ENCODE measurements around the gene FREY1. TPM values are rescaled to one million over a fixed set of nuclear protein-coding genes. Genes with fewer than 3 reads are reported as not detected.
A peak's percentile ranks its signal among the peaks of the same experiment; 100 is the strongest.
"Not testable (repeated sequence)": the region's sequence is repeated elsewhere in the genome, so short reads cannot be mapped to it uniquely, and the experiment has no call there.

FREY1 gene
- total RNA-seq, 1 experiment from 2014 or later = 1.4 TPM

DNA sequence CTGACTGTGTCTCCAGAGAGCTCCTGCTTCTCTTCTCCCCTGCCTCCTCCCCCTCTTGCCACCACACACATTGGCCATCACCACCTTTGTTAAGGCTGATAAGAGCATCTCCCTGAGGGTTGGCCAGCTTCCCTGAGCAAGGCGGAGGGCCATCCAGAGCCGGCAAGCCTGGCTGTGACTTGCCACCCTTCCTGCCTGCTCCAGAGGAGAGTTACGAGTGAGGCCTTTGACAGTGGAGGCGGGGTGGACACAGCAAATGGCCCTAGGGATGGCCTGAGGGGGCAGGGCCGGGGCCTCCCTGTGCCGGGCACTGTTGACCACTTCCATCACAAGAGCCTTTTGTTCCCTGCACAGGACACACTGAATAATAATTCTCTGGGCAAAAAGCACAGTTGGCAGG lies 5.4 kb downstream of the FREY1 start:
- H3K9me3 ChIP-seq (ENCODE audit: control insufficient read depth, insufficient read depth, low read depth, low read length) = no peaks in the 10 kb centered on the region
- DNase-seq (ENCODE audit: low read depth, low spot score) (no peak), ATAC-seq (no peak)
- TF ChIP-seq TCF7L2 (IDR thresholded peaks at IDR 0.05; ENCODE audit: low read depth, low read length) (no peak), SIN3A (IDR thresholded peaks at IDR 0.05; ENCODE audit: borderline replicate concordance, insufficient read depth, low read depth, low read length) (no peak), POLR2AphosphoS5 (IDR thresholded peaks at IDR 0.05; ENCODE audit: low read depth, low read length) (no peak)
- TF ChIP-seq, protein P1, sequence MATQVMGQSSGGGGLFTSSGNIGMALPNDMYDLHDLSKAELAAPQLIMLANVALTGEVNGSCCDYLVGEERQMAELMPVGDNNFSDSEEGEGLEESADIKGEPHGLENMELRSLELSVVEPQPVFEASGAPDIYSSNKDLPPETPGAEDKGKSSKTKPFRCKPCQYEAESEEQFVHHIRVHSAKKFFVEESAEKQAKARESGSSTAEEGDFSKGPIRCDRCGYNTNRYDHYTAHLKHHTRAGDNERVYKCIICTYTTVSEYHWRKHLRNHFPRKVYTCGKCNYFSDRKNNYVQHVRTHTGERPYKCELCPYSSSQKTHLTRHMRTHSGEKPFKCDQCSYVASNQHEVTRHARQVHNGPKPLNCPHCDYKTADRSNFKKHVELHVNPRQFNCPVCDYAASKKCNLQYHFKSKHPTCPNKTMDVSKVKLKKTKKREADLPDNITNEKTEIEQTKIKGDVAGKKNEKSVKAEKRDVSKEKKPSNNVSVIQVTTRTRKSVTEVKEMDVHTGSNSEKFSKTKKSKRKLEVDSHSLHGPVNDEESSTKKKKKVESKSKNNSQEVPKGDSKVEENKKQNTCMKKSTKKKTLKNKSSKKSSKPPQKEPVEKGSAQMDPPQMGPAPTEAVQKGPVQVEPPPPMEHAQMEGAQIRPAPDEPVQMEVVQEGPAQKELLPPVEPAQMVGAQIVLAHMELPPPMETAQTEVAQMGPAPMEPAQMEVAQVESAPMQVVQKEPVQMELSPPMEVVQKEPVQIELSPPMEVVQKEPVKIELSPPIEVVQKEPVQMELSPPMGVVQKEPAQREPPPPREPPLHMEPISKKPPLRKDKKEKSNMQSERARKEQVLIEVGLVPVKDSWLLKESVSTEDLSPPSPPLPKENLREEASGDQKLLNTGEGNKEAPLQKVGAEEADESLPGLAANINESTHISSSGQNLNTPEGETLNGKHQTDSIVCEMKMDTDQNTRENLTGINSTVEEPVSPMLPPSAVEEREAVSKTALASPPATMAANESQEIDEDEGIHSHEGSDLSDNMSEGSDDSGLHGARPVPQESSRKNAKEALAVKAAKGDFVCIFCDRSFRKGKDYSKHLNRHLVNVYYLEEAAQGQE (IDR thresholded peaks at IDR 0.05; ENCODE audit: insufficient read depth in 1 of 2, low read depth in 2 of 2, low read length in 1 of 2) = no peak
- TF ChIP-seq, protein P2, sequence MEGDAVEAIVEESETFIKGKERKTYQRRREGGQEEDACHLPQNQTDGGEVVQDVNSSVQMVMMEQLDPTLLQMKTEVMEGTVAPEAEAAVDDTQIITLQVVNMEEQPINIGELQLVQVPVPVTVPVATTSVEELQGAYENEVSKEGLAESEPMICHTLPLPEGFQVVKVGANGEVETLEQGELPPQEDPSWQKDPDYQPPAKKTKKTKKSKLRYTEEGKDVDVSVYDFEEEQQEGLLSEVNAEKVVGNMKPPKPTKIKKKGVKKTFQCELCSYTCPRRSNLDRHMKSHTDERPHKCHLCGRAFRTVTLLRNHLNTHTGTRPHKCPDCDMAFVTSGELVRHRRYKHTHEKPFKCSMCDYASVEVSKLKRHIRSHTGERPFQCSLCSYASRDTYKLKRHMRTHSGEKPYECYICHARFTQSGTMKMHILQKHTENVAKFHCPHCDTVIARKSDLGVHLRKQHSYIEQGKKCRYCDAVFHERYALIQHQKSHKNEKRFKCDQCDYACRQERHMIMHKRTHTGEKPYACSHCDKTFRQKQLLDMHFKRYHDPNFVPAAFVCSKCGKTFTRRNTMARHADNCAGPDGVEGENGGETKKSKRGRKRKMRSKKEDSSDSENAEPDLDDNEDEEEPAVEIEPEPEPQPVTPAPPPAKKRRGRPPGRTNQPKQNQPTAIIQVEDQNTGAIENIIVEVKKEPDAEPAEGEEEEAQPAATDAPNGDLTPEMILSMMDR (IDR thresholded peaks at IDR 0.05) = no peak
- POLR2A ChIA-PET = interaction anchor here (0.6 to 1.1 kb wide), 2 partner anchors 55 to 499 kb away, joined by 3 read pairs; partner anchors contain the start of gene CRY2
- H3K4me1 ChIP-seq (ENCODE audit: control insufficient read depth, insufficient read depth, low read length) = peaks cover 6% of the 10 kb centered on the region; the same call in 1 of the 2 replicates
- H3K27ac ChIP-seq (ENCODE audit: low read length) = no peak overlapping the region
- no peaks in the 10 kb centered on the region for H3K36me3 ChIP-seq (ENCODE audit: control insufficient read depth, insufficient read depth, low read length)
- no peaks in the 10 kb centered on the region for H3K27me3 ChIP-seq (ENCODE audit: control insufficient read depth, insufficient read depth, low read length)
- in situ Hi-C loops (cut with HindIII; ENCODE audit: low pct_unique_long_range_greater_than_20kb, low sequenced_read_pairs) (no loop called here), intact Hi-C loops (cut with micrococcal nuclease; ENCODE audit: unreplicated experiment) (no loop called here)
- CTCF ChIA-PET = no interaction called here
- H3K4me3 ChIP-seq (ENCODE audit: low read depth in 2 of 2, low read length in 2 of 2) = no peak overlapping the region
- no TSS peak for BruUV-seq (replicated peaks)

DNA sequence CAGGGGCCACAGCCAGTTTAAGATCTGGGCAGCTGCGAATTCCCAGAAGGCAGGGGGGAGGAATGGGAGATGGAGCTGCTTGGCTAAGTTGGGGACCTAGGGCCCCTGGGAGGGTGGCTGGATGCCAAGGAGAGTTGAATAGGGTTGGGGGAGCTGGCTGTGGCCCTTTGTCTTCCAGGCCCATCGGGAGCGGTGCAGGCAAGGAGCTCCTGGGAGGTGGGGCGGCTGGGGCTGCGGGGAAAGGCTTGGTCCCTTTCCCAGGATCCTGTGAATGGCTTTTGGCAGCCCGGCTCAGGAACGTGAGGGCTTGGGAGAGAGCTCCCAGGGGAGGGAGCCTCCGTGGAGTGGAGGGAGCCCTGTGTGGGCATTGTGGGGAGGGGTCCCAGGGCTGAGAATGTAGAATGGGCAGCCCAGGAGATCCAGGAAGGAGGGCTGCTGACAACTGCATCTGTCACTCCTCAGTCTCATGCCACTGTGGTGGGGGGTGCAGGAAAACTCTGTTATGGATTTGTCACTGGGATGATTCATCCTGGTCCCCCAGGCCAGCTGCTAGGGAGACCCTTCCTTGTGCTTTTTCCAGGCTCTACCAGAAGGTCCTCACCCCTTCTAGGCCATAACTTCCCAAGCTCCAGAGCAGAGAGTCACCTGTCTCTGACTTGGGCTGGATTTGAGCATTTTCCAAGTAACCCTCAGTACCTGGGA lies 6.0 kb downstream of the FREY1 start:
- H3K36me3 ChIP-seq (ENCODE audit: control insufficient read depth, insufficient read depth, low read length) = no peaks in the 10 kb centered on the region
- BruUV-seq (replicated peaks) = no TSS peak
- peak overlapping the region; percentile 53 to 59; a peak in 3 of 4 replicates for H3K4me3 ChIP-seq (ENCODE audit: low read depth in 2 of 2, low read length in 2 of 2)
- intact Hi-C loops (cut with micrococcal nuclease; ENCODE audit: unreplicated experiment) (no loop called here), in situ Hi-C loops (cut with HindIII; ENCODE audit: low pct_unique_long_range_greater_than_20kb, low sequenced_read_pairs) (no loop called here)
- ATAC-seq (no peak), DNase-seq (ENCODE audit: low read depth, low spot score) (no peak)
- no peaks in the 10 kb centered on the region for H3K27me3 ChIP-seq (ENCODE audit: control insufficient read depth, insufficient read depth, low read length)
- TF ChIP-seq, protein P1 (IDR thresholded peaks at IDR 0.05; ENCODE audit: insufficient read depth in 1 of 2, low read depth in 2 of 2, low read length in 1 of 2) = no peak
- TF ChIP-seq, protein P2 (IDR thresholded peaks at IDR 0.05) = no peak
- no peak for TF ChIP-seq POLR2AphosphoS5 (IDR thresholded peaks at IDR 0.05; ENCODE audit: low read depth, low read length)
- TF ChIP-seq TCF7L2 (IDR thresholded peaks at IDR 0.05; ENCODE audit: low read depth, low read length) = no peak
- no peak for TF ChIP-seq SIN3A (IDR thresholded peaks at IDR 0.05; ENCODE audit: borderline replicate concordance, insufficient read depth, low read depth, low read length)
- H3K27ac ChIP-seq (ENCODE audit: low read length) = no peak overlapping the region
- CTCF ChIA-PET = no interaction called here
- POLR2A ChIA-PET = interaction anchor here (0.6 to 1.1 kb wide), 2 partner anchors 54 to 499 kb away, joined by 3 read pairs; partner anchors contain the start of gene CRY2
- H3K9me3 ChIP-seq (ENCODE audit: control insufficient read depth, insufficient read depth, low read depth, low read length) = no peaks in the 10 kb centered on the region
- peaks cover 6% of the 10 kb centered on the region; the same call in 1 of the 2 replicates for H3K4me1 ChIP-seq (ENCODE audit: control insufficient read depth, insufficient read depth, low read length)

DNA sequence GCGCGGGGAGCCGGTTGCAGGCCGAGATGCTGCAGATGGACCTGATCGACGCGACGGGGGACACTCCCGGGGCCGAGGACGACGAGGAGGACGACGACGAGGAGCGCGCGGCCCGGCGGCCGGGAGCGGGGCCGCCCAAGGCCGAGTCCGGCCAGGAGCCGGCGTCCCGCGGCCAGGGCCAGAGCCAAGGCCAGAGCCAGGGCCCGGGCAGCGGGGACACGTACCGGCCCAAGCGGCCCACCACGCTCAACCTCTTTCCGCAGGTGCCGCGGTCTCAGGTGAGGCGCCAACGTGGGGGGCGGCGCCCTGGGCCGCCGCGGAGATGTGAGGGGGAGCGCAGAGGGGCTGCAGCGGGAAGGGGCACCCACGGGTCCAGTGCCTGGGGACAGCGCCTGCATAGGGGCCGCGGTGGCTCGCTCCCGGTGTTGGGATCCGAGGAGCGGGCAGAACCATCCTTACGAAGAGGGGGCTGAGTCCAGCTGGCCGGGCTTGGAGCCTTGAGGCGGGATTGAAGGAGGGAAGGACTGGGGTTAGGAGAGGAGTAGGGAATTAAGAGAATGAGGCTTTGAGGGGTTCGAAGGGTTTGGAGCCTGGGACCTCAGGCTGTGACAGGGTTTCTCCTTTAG lies 6.8 kb downstream of the FREY1 start:
- in situ Hi-C loops (cut with HindIII; ENCODE audit: low pct_unique_long_range_greater_than_20kb, low sequenced_read_pairs); H3K4me1 ChIP-seq (ENCODE audit: control insufficient read depth, insufficient read depth, low read length); H3K9me3 ChIP-seq (ENCODE audit: control insufficient read depth, insufficient read depth, low read depth, low read length); DNase-seq (ENCODE audit: low read depth, low spot score); CTCF ChIA-PET; H3K36me3 ChIP-seq (ENCODE audit: control insufficient read depth, insufficient read depth, low read length); intact Hi-C loops (cut with micrococcal nuclease; ENCODE audit: unreplicated experiment); BruUV-seq (replicated peaks); H3K27me3 ChIP-seq (ENCODE audit: control insufficient read depth, insufficient read depth, low read length); H3K27ac ChIP-seq (ENCODE audit: low read length): not testable (repeated sequence)
- ATAC-seq = peak; percentile 59
- POLR2A ChIA-PET = interaction anchor here (1.1 kb wide), 1 partner anchor 53 kb away, joined by 3 read pairs; the partner anchor contains the start of gene CRY2
- H3K4me3 ChIP-seq (ENCODE audit: low read depth in 2 of 2, low read length in 2 of 2) = peak overlapping the region; percentile 53 to 59
